ENCODE measurements around the gene PTPRN2. TPM values are rescaled to one million over a fixed set of nuclear protein-coding genes. Genes with fewer than 3 reads are reported as not detected.

Gene PTPRN2
- polyA plus RNA-seq, 1 donor: 1.7 TPM

GRCh38 chr7:157526005-157526912, 1061.4 kb downstream of the PTPRN2 start:
- DNase-seq (ENCODE audit: low read depth): no peak

- no peak for DNase-seq (ENCODE audit: low read depth)
Measured at GRCh38 chr7:157525491-157525915, 1062.1 kb downstream of the PTPRN2 start.

- DNase-seq (ENCODE audit: low read depth): no peak
Measured at GRCh38 chr7:157524731-157525130, 1062.9 kb downstream of the PTPRN2 start.

GRCh38 chr7:157523766-157524421, 1063.7 kb downstream of the PTPRN2 start:
- no peak for DNase-seq (ENCODE audit: low read depth)

- no peak for DNase-seq (ENCODE audit: low read depth)
Measured at GRCh38 chr7:157523371-157523765, 1064.3 kb downstream of the PTPRN2 start.

- DNase-seq (ENCODE audit: low read depth): no peak
Measured at GRCh38 chr7:157522954-157523353, 1064.7 kb downstream of the PTPRN2 start.

GRCh38 chr7:157522189-157522588, 1065.4 kb downstream of the PTPRN2 start:
- DNase-seq (ENCODE audit: low read depth): no peak

- no peak for DNase-seq (ENCODE audit: low read depth)
Measured at GRCh38 chr7:157521752-157522151, 1065.9 kb downstream of the PTPRN2 start.

GRCh38 chr7:157521061-157521731, 1066.4 kb downstream of the PTPRN2 start:
- no peak for DNase-seq (ENCODE audit: low read depth)

GRCh38 chr7:157520249-157520648, 1067.4 kb downstream of the PTPRN2 start:
- no peak for DNase-seq (ENCODE audit: low read depth)

GRCh38 chr7:157519798-157520244, 1067.8 kb downstream of the PTPRN2 start:
- no peak for DNase-seq (ENCODE audit: low read depth)

- no peak for DNase-seq (ENCODE audit: low read depth)
Measured at GRCh38 chr7:157519246-157519645, 1068.4 kb downstream of the PTPRN2 start.

GRCh38 chr7:157518514-157519175, 1069.0 kb downstream of the PTPRN2 start:
- DNase-seq (ENCODE audit: low read depth): no peak

- DNase-seq (ENCODE audit: low read depth): no peak
Measured at GRCh38 chr7:157517782-157518513, 1069.7 kb downstream of the PTPRN2 start.

- DNase-seq (ENCODE audit: low read depth): no peak
Measured at GRCh38 chr7:157516911-157517781, 1070.5 kb downstream of the PTPRN2 start.

GRCh38 chr7:157516311-157516710, 1071.3 kb downstream of the PTPRN2 start:
- DNase-seq (ENCODE audit: low read depth): no peak

- DNase-seq (ENCODE audit: low read depth): no peak
Measured at GRCh38 chr7:157515342-157516041, 1072.1 kb downstream of the PTPRN2 start.

- DNase-seq (ENCODE audit: low read depth): no peak
Measured at GRCh38 chr7:157514746-157515145, 1072.9 kb downstream of the PTPRN2 start.

GRCh38 chr7:157514306-157514705, 1073.3 kb downstream of the PTPRN2 start:
- no peak for DNase-seq (ENCODE audit: low read depth)
